H1 (cell line): ENCODE results near the gene CELF2. TPM values are rescaled to one million over a fixed set of nuclear protein-coding genes. Genes with fewer than 3 reads are reported as not detected.

Experiments used
- CTCF ChIA-PET: fragments of 300-600 bp; sonication (Branson Sonifier 250); formaldehyde crosslinking; loops from one replicate; lab custom pipeline; 2021; ENCODE audit not compliant: partially characterized antibody; lab: Charles Lee
- POLR2A ChIA-PET: fragments of 300-600 bp; sonication (Branson Sonifier 250); formaldehyde crosslinking; loops from one replicate; lab custom pipeline; 2021; ENCODE audit warnings: inconsistent platforms; ENCODE audit not compliant: partially characterized antibody; lab: Charles Lee
- DNase-seq, 2 experiments: peaks; one replicate each; pipeline versions ENCODE4 v3.0.0 to v3.0.0-alpha.2; 2010 to 2022; ENCODE audit warnings: low spot score in 2 of 2, low read depth in 1 of 2, mixed read lengths in 1 of 2
- FAIRE-seq: peaks from 2 replicates; lab custom pipeline; 2011; peaks lifted over from hg19 to GRCh38; lab: Jason Lieb, UNC
- H2AFZ ChIP-seq: 2 replicates; pipeline ENCODE4 v1.8.1; 2012; ENCODE audit warnings: low read length, inconsistent platforms
- H2AK5ac ChIP-seq: 2 replicates; pipeline ENCODE4 v1.6.1; 2013; ENCODE audit warnings: low read depth, low read length
- H2BK120ac ChIP-seq: replicated peaks from 2 replicates; pipeline ENCODE3; 2013; ENCODE audit warnings: low read depth, low read length, inconsistent platforms
- H2BK12ac ChIP-seq: 2 replicates; pipeline ENCODE4 v1.6.1; 2013; ENCODE audit warnings: low read depth, low read length
- H2BK15ac ChIP-seq: 2 replicates; pipeline ENCODE4 v1.6.1; 2013; ENCODE audit warnings: low read length
- H2BK20ac ChIP-seq: 2 replicates; pipeline ENCODE4 v1.6.1; 2013; ENCODE audit warnings: low read length
- H2BK5ac ChIP-seq: 2 replicates; pipeline ENCODE4 v1.6.1; 2013; ENCODE audit warnings: low read depth, low read length
- H3K14ac ChIP-seq: 2 replicates; pipeline ENCODE4 v1.6.1; 2013; ENCODE audit warnings: inconsistent platforms; ENCODE audit not compliant: insufficient read length
- H3K18ac ChIP-seq: 2 replicates; pipeline ENCODE4 v1.6.1; 2013; ENCODE audit warnings: low read length; ENCODE audit errors: extremely low read depth
- H3K23ac ChIP-seq: 2 replicates; pipeline ENCODE4 v1.6.1; 2013; ENCODE audit warnings: inconsistent platforms; ENCODE audit not compliant: insufficient read length
- H3K23me2 ChIP-seq: 2 replicates; pipeline ENCODE4 v1.6.1; 2013; ENCODE audit warnings: low read depth, low read length
- H3K27ac ChIP-seq: 2 replicates; pipeline ENCODE4 v1.6.1; 2011; ENCODE audit warnings: low read depth, low read length, inconsistent platforms
- H3K27me3 ChIP-seq, 4 experiments: replicated peaks in 1 of 4; 1 replicate in 1 of 4; 2 replicates in 3 of 4; pipeline versions ENCODE4 v1.6.1 to v1.8.1; 2011 to 2013; ENCODE audit warnings: low read length in 3 of 4, mild to moderate bottlenecking in 3 of 4, inconsistent platforms in 2 of 4, mixed read lengths in 2 of 4, moderate library complexity in 1 of 4; ENCODE audit not compliant: control insufficient read depth in 3 of 4, insufficient read depth in 3 of 4; ENCODE audit errors: extremely low read depth in 1 of 4
- H3K36me3 ChIP-seq, 4 experiments: 2 replicates each; pipeline versions ENCODE4 v1.6.1 to v1.8.1; 2011 to 2013; ENCODE audit warnings: mild to moderate bottlenecking in 4 of 4, low read length in 3 of 4, moderate library complexity in 2 of 4, control low read depth in 1 of 4, inconsistent platforms in 1 of 4; ENCODE audit not compliant: insufficient read depth in 4 of 4, control insufficient read depth in 2 of 4
- H3K4ac ChIP-seq: replicated peaks from 2 replicates; pipeline ENCODE3; 2013; ENCODE audit warnings: low read length, low read depth, mixed read lengths, inconsistent platforms; ENCODE audit not compliant: insufficient read length
- H3K4me1 ChIP-seq, 4 experiments: replicated peaks in 1 of 4; 1 replicate in 1 of 4; 2 replicates in 3 of 4; pipeline versions ENCODE4 v1.6.1 to v1.8.1; 2011 to 2013; ENCODE audit warnings: low read length in 3 of 4, inconsistent platforms in 2 of 4, mixed read lengths in 1 of 4; ENCODE audit not compliant: insufficient read depth in 4 of 4, control insufficient read depth in 3 of 4
- H3K4me2 ChIP-seq, 2 experiments: 2 replicates each; pipeline versions ENCODE4 v1.6.1 to v1.8.1; 2011 to 2013; ENCODE audit warnings: low read depth in 2 of 2, low read length in 2 of 2, control low read depth in 1 of 2, inconsistent platforms in 1 of 2, mild to moderate bottlenecking in 1 of 2; ENCODE audit not compliant: insufficient read depth in 1 of 2
- H3K4me3 ChIP-seq, 4 experiments: fragments of 200-600, 300-600 bp in 1 of 4; sonication (generic), shearing (Covaris generic), sonication (Bioruptor Twin) in 1 of 4; 2 replicates each; pipeline versions ENCODE4 v1.5.1 to v1.8.1; 2011 to 2016; ENCODE audit warnings: low read length in 4 of 4, low read depth in 3 of 4, control low read depth in 2 of 4, inconsistent platforms in 2 of 4, mild to moderate bottlenecking in 2 of 4, mixed read lengths in 1 of 4, moderate library complexity in 1 of 4; ENCODE audit not compliant: insufficient read depth in 2 of 4; ENCODE audit errors: extremely low read depth in 1 of 4
- H3K56ac ChIP-seq: replicated peaks from 2 replicates; pipeline ENCODE3; 2013; ENCODE audit warnings: low read depth, mild to moderate bottlenecking, mixed read lengths, low read length, inconsistent platforms; ENCODE audit not compliant: insufficient read length
- H3K79me1 ChIP-seq: 2 replicates; pipeline ENCODE4 v1.6.1; 2013; ENCODE audit warnings: low read depth, low read length, control low read depth
- H3K79me2 ChIP-seq, 2 experiments: 2 replicates each; pipeline versions ENCODE4 v1.6.1 to v1.8.1; 2012 to 2013; ENCODE audit warnings: low read length in 2 of 2, mild to moderate bottlenecking in 2 of 2, inconsistent platforms in 1 of 2; ENCODE audit not compliant: insufficient read depth in 2 of 2, control insufficient read depth in 1 of 2
- H3K9ac ChIP-seq, 4 experiments: replicated peaks in 1 of 4; 1 replicate in 1 of 4; 2 replicates in 3 of 4; pipeline versions ENCODE4 v1.6.1 to v1.8.1; 2011 to 2013; ENCODE audit warnings: low read depth in 3 of 4, low read length in 3 of 4, control low read depth in 2 of 4, mild to moderate bottlenecking in 2 of 4, moderate library complexity in 2 of 4, inconsistent platforms in 1 of 4; ENCODE audit errors: extremely low read depth in 1 of 4
- H3K9me3 ChIP-seq, 2 experiments: 2 replicates each; pipeline versions ENCODE4 v1.6.1 to v1.8.1; 2012 to 2013; ENCODE audit warnings: mild to moderate bottlenecking in 2 of 2, moderate library complexity in 2 of 2, control low read depth in 1 of 2, inconsistent platforms in 1 of 2, low read depth in 1 of 2, low read length in 1 of 2, mixed read lengths in 1 of 2; ENCODE audit not compliant: insufficient read depth in 2 of 2
- H4K20me1 ChIP-seq, 2 experiments: replicated peaks in 1 of 2; 2 replicates each; pipeline versions ENCODE3 to v1.8.1; 2011 to 2013; ENCODE audit warnings: inconsistent platforms in 2 of 2, low read length in 2 of 2, mild to moderate bottlenecking in 1 of 2; ENCODE audit not compliant: insufficient read depth in 2 of 2, control insufficient read depth in 1 of 2
- H4K5ac ChIP-seq: 2 replicates; pipeline ENCODE4 v1.6.1; 2013; ENCODE audit warnings: low read length, low read depth, mixed read lengths, inconsistent platforms; ENCODE audit not compliant: insufficient read length
- H4K8ac ChIP-seq: 2 replicates; pipeline ENCODE4 v1.8.0; 2013; ENCODE audit warnings: mild to moderate bottlenecking, moderate library complexity, low read length, inconsistent platforms; ENCODE audit not compliant: insufficient read depth; ENCODE audit errors: extremely low read depth
- H4K91ac ChIP-seq: replicated peaks from 2 replicates; pipeline ENCODE3; 2013; ENCODE audit warnings: low read length, mixed read lengths, inconsistent platforms; ENCODE audit not compliant: insufficient read length
- ATF3 ChIP-seq: IDR thresholded peaks from 2 replicates; pipeline ENCODE4 v1.6.1; 2011; ENCODE audit warnings: low read depth, mild to moderate bottlenecking, low read length; ENCODE audit not compliant: insufficient read depth
- CTBP2 ChIP-seq: IDR thresholded peaks from 2 replicates; pipeline ENCODE4 v1.7.0; 2011; ENCODE audit warnings: borderline replicate concordance, mild to moderate bottlenecking, moderate library complexity, mixed read lengths, low read length; ENCODE audit not compliant: insufficient read depth, insufficient read length
- EP300 ChIP-seq, 2 experiments: IDR thresholded peaks; 1 replicate in 1 of 2; 2 replicates in 1 of 2; pipeline ENCODE4 v1.6.1; 2011 to 2012; ENCODE audit warnings: low read depth in 2 of 2, low read length in 2 of 2, mild to moderate bottlenecking in 2 of 2, borderline replicate concordance in 1 of 2, inconsistent platforms in 1 of 2, moderate library complexity in 1 of 2
- KDM4A ChIP-seq: IDR thresholded peaks from one replicate; pipeline ENCODE4 v1.7.1; 2012; ENCODE audit warnings: low read depth, mild to moderate bottlenecking, moderate library complexity, low read length, inconsistent platforms; ENCODE audit not compliant: severe bottlenecking
- PHF8 ChIP-seq: fragments of 200-600 bp; sonication (generic); conservative IDR thresholded peaks from 2 replicates; pipeline ENCODE4 v1.7.1; 2012; ENCODE audit warnings: low read depth, mild to moderate bottlenecking, inconsistent platforms, low read length, moderate library complexity
- SAP30 ChIP-seq: fragments of 300-600 bp; sonication (generic); IDR thresholded peaks from 2 replicates; pipeline ENCODE4 v1.7.1; 2012; ENCODE audit warnings: low read length, moderate library complexity, mild to moderate bottlenecking, inconsistent platforms; ENCODE audit not compliant: insufficient read depth, insufficient replicate concordance
- SIX5 ChIP-seq: IDR thresholded peaks from 2 replicates; pipeline ENCODE4 v1.6.1; 2011; ENCODE audit warnings: mild to moderate bottlenecking, low read depth, low read length
- SP1 ChIP-seq: IDR thresholded peaks from 2 replicates; pipeline ENCODE4 v1.6.1; 2011; ENCODE audit warnings: low read depth, low read length
- SUZ12 ChIP-seq: fragments of 200-600 bp; sonication (generic); IDR thresholded peaks from 2 replicates; pipeline ENCODE4 v1.6.1; 2012; ENCODE audit warnings: mild to moderate bottlenecking, inconsistent platforms, low read length, moderate library complexity, mixed read lengths
- TAF7 ChIP-seq: optimal IDR thresholded peaks from 2 replicates; pipeline ENCODE3; 2011; ENCODE audit warnings: low read depth, mild to moderate bottlenecking, inconsistent platforms, low read length, moderate library complexity, borderline replicate concordance
- WGBS, 2 experiments: shearing (Covaris generic) in 1 of 2; methylation state at CpG; one replicate each; pipeline versions ENCODE4 v1.1.6 to v1.1.7; 2013 to 2015; ENCODE audit warnings: low lambda C conversion rate in 2 of 2, mixed read lengths in 2 of 2, inconsistent platforms in 1 of 2, low coverage in 1 of 2, missing lambda C conversion rate in 1 of 2; ENCODE audit not compliant: insufficient replicate concordance in 2 of 2, insufficient coverage in 1 of 2, insufficient read length in 1 of 2; ENCODE audit errors: extremely low coverage in 1 of 2, missing lambda C conversion rate in 1 of 2; 5-methylcytosine and 5-hydroxymethylcytosine counted together
- polyA plus RNA-seq, 7 experiments: library from polyadenylated mRNA; depleted of rRNA in 3 of 7; stranded (reverse) in 5 of 7; unstranded in 2 of 7; fragments of >200 nt in 5 of 7; fragments of 200-250 nt in 2 of 7; gene quantifications; 1 replicate in 5 of 7; 2 replicates in 1 of 7; 4 replicates in 1 of 7; pipeline versions ENCODE4 v1.2.1 to v1.2.3, GENCODE V29; 2011 to 2013; ENCODE audit warnings: missing spikeins in 2 of 7, mixed read lengths in 2 of 7
- total RNA-seq: library from RNA; stranded (reverse); fragmentation: NEBNext Ultra II Directional; extraction: Animal tissue kit (Norgen Biotek cat#: 25700); gene quantifications from 2 replicates; pipeline ENCODE4 v1.2.1, GENCODE V29; 2021

CELF2 gene
- total and polyA plus RNA-seq, 2 of the 8 experiments (the other 6 are each of a cell fraction or from before 2014, with no cell fraction given): 18.3 to 22.7 TPM

GRCh38 chr10:11120711-11121110, 103.0 kb downstream of the CELF2 start:
- Histone ChIP-seq H3K23me2 (no peaks in the 10 kb centered on the region), H3K27me3 (no peaks in the 10 kb centered on the region), H3K9ac (no peak overlapping the region), H3K4me2 (no peak overlapping the region), H3K79me1 (no peaks in the 10 kb centered on the region), H3K14ac (no peak overlapping the region), H3K18ac (no peak overlapping the region), H3K56ac (no peak overlapping the region), H2BK12ac (no peak overlapping the region), H3K4me1 (peaks cover 0 to 2% (median 1%) of the 10 kb centered on the region in 4 experiments; a peak in 3 of 7 replicates), H3K4ac (no peak overlapping the region), H2AFZ (no peak overlapping the region), H3K79me2 (no peaks in the 10 kb centered on the region), H4K91ac (no peak overlapping the region), H3K27ac (no peak overlapping the region), H4K5ac (no peak overlapping the region), H3K9me3 (no peaks in the 10 kb centered on the region), H2BK15ac (no peak overlapping the region), H3K23ac (no peak overlapping the region), H4K8ac (no peak overlapping the region), H2AK5ac (no peak overlapping the region), H2BK20ac (no peak overlapping the region), H3K36me3 (no peaks in the 10 kb centered on the region), H3K4me3 (no peak overlapping the region), H2BK120ac (no peak overlapping the region), H2BK5ac (no peak overlapping the region), H4K20me1 (no peaks in the 10 kb centered on the region)
- POLR2A ChIA-PET: no interaction called here
- CTCF ChIA-PET: interaction anchor here (0.9 to 1.2 kb wide), 2 partner anchors 24 to 91 kb away, joined by 3 read pairs; no protein-coding TSS in a partner anchor
- DNase-seq (no peak), FAIRE-seq (no peak)
- 89% methylated on average over 7 of the region's 7 CpGs; no CpG with 5 or more reads in 1 of the 2 experiments for WGBS, 2 experiments
- no peak for TF ChIP-seq SAP30
- no peak for TF ChIP-seq SUZ12
- no peak for TF ChIP-seq ATF3
- TF ChIP-seq SIX5: no peak
- TF ChIP-seq PHF8: no peak
- TF ChIP-seq TAF7: no peak
- no peak for TF ChIP-seq KDM4A
- no peak for TF ChIP-seq CTBP2
- no peak for TF ChIP-seq EP300 (IDR thresholded peaks at IDR 0.05; ENCODE audit: borderline replicate concordance in 1 of 2, low read depth in 2 of 2, low read length in 2 of 2)
- no peak for TF ChIP-seq SP1
